ENCODE measurements around the gene TXNDC17. TPM values are rescaled to one million over a fixed set of nuclear protein-coding genes. Genes with fewer than 3 reads are reported as not detected.
"Not testable (repeated sequence)": the region's sequence is repeated elsewhere in the genome, so short reads cannot be mapped to it uniquely, and the experiment has no call there.

Gene TXNDC17
- total and polyA plus RNA-seq, 9 of the 15 experiments (the other 6 are each of a cell fraction or from before 2014, with no cell fraction given) = 108 to 759 (median 179) TPM

GRCh38 chr17:6592173-6592572 lies 48.7 kb upstream of the TXNDC17 start (continued):
- no peak for TF ChIP-seq IRF2 (CRISPR knock-in tag; IDR thresholded peaks at IDR 0.05)
- TF ChIP-seq, protein P1, sequence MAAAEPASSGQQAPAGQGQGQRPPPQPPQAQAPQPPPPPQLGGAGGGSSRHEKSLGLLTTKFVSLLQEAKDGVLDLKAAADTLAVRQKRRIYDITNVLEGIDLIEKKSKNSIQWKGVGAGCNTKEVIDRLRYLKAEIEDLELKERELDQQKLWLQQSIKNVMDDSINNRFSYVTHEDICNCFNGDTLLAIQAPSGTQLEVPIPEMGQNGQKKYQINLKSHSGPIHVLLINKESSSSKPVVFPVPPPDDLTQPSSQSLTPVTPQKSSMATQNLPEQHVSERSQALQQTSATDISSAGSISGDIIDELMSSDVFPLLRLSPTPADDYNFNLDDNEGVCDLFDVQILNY (CRISPR knock-in tag; IDR thresholded peaks at IDR 0.05) = no peak
- TF ChIP-seq, protein P2, sequence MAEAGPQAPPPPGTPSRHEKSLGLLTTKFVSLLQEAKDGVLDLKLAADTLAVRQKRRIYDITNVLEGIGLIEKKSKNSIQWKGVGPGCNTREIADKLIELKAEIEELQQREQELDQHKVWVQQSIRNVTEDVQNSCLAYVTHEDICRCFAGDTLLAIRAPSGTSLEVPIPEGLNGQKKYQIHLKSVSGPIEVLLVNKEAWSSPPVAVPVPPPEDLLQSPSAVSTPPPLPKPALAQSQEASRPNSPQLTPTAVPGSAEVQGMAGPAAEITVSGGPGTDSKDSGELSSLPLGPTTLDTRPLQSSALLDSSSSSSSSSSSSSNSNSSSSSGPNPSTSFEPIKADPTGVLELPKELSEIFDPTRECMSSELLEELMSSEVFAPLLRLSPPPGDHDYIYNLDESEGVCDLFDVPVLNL (CRISPR knock-in tag; IDR thresholded peaks at IDR 0.05; ENCODE audit: low read depth) = no peak
- no peak for TF ChIP-seq ILK (tag; IDR thresholded peaks at IDR 0.05; ENCODE audit: borderline replicate concordance, low read depth)
- TF ChIP-seq, protein P3, sequence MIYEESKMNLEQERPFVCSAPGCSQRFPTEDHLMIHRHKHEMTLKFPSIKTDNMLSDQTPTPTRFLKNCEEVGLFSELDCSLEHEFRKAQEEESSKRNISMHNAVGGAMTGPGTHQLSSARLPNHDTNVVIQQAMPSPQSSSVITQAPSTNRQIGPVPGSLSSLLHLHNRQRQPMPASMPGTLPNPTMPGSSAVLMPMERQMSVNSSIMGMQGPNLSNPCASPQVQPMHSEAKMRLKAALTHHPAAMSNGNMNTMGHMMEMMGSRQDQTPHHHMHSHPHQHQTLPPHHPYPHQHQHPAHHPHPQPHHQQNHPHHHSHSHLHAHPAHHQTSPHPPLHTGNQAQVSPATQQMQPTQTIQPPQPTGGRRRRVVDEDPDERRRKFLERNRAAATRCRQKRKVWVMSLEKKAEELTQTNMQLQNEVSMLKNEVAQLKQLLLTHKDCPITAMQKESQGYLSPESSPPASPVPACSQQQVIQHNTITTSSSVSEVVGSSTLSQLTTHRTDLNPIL (CRISPR knock-in tag; IDR thresholded peaks at IDR 0.05) = no peak

GRCh38 chr17:6593371-6593770 lies 47.5 kb upstream of the TXNDC17 start:
- WGBS (ENCODE audit: insufficient coverage, low coverage, missing lambda C conversion rate) = 97% methylated on average over 9 of the region's 14 CpGs
- H3K27ac ChIP-seq (ENCODE audit: extremely low read depth, low read depth, low read length); ATAC-seq; FAIRE-seq; DNase-seq (ENCODE audit: extremely low read depth in 1 of 4, low spot score in 3 of 4); H2AFZ ChIP-seq (ENCODE audit: low read depth, low read length); H3K27me3 ChIP-seq (ENCODE audit: control insufficient read depth in 2 of 2, insufficient read depth in 2 of 2, low read length in 2 of 2); intact Hi-C loops (cut with micrococcal nuclease); H3K79me2 ChIP-seq (ENCODE audit: control insufficient read depth, insufficient read depth, low read length); H3K4me3 ChIP-seq; in situ Hi-C loops (cut with MboI); H3K9me3 ChIP-seq (replicated peaks; ENCODE audit: control insufficient read depth, insufficient read depth, low read depth, low read length); H4K20me1 ChIP-seq (replicated peaks; ENCODE audit: control insufficient read depth, insufficient read depth, low read length); H3K4me2 ChIP-seq (ENCODE audit: insufficient read depth, low read length); H3K4me1 ChIP-seq (replicated peaks in 1 of 2; ENCODE audit: control insufficient read depth in 2 of 2, insufficient read depth in 2 of 2, low read length in 2 of 2); CTCF ChIA-PET (ENCODE audit: low intra/inter-chr PET ratio); POLR2A ChIA-PET; BruUV-seq (replicated peaks); H3K9me1 ChIP-seq (ENCODE audit: control insufficient read depth, insufficient read depth, low read length); H3K9ac ChIP-seq (ENCODE audit: insufficient read depth in 1 of 2, low read depth in 2 of 2, low read length in 2 of 2): not testable (repeated sequence)
- peaks cover 50% of the 10 kb centered on the region for H3K36me3 ChIP-seq (ENCODE audit: control insufficient read depth, insufficient read depth, low read length)

Measured in K562 (cell line).